Thyroid gland (tissue), 4 donors: ENCODE measurements around the gene NXT1.
"Not testable (repeated sequence)": the region's sequence is repeated elsewhere in the genome, so short reads cannot be mapped to it uniquely, and the experiment has no call there.

Experiments used
- CTCF ChIP-seq, 6 experiments: fragments of 200-600 bp in 3 of 6; fragments of 450-650 bp in 3 of 6; sonication (generic) in 3 of 6; IDR thresholded peaks; one replicate each; pipeline ENCODE4 v1.5.1; 2016 to 2019; ENCODE audit warnings: antibody characterized with exemption in 6 of 6, mild to moderate bottlenecking in 2 of 6, inconsistent platforms in 1 of 6, moderate library complexity in 1 of 6
- POLR2A ChIP-seq, 2 donors: fragments of 450-650 bp; IDR thresholded peaks; one replicate each; pipeline ENCODE4 v1.6.1; 2017; ENCODE audit warnings: antibody characterized with exemption in 2 of 2, mild to moderate bottlenecking in 2 of 2, moderate library complexity in 1 of 2

DNA sequence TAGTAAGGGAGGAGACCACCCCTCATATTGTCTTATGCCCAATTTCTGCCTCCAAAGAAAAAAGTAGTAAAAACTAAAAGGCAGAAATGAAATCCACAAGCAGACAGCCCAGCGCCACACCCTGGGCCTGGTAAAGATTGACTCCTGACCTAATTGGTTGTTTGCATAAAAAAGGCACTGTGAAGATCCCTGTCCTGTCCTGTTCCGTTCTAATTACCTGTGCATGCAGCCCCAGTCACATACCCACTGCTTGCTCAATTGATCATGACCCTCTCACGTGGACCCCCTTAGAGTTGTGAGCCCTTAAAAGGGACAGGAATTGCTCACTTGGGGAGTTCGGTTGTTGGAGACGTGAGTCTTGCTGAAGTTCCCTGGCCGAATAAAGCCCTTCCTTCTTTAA is 2.1 kb upstream of the NXT1 start:
- not testable (repeated sequence) for TF ChIP-seq CTCF, POLR2A (IDR thresholded peaks at IDR 0.05)
